HCT116 (cell line): ENCODE data around the gene ACKR4. TPM values are rescaled to one million over a fixed set of nuclear protein-coding genes. Genes with fewer than 3 reads are reported as not detected.

Experiments
- ATAC-seq: fragments of 200-7000 bp; cut with Tn5 transposase; 2 replicates; pipeline ENCODE4 v1.9.1; 2020; ENCODE audit warnings: mild to moderate bottlenecking, moderate library complexity
- BruUV-seq: library from RNA; stranded (reverse); fragments of 400-500 nt; replicated peaks from 2 replicates; lab custom pipeline; 2021; lab: Mats Ljungman, UMichigan
- CTCF ChIA-PET: fragments of 300-600 bp; sonication (Branson Sonifier 250); formaldehyde crosslinking; loops from one replicate; lab custom pipeline; 2021; ENCODE audit warnings: antibody characterized with exemption; lab: Charles Lee
- POLR2A ChIA-PET: fragments of 300-600, 350-600 bp; sonication (Branson Sonifier 250); formaldehyde crosslinking; loops from one replicate; lab custom pipeline; 2021; ENCODE audit warnings: antibody characterized with exemption; lab: Charles Lee
- RAD21 ChIA-PET, 2 experiments: fragments of 300-600 bp; sonication (Branson Sonifier 250); formaldehyde crosslinking; loops; one replicate each; lab custom pipeline; 2023; ENCODE audit warnings: low total read pairs in 2 of 2; ENCODE audit not compliant: uncharacterized antibody in 2 of 2, unreplicated experiment in 2 of 2, low non-redundant PET in 1 of 2; lab: Charles Lee
- DNase-seq: peaks from one replicate; pipeline ENCODE4 v3.0.0-alpha.2; 2010; ENCODE audit warnings: low read depth, low spot score
- H2AFZ ChIP-seq: fragments of 200-600 bp; shearing (Covaris generic), sonication (generic); 2 replicates; pipeline ENCODE4 v1.6.1; 2017; ENCODE audit warnings: low read depth, mixed run types, mixed read lengths, antibody characterized with exemption, low read length; ENCODE audit not compliant: poor library complexity, severe bottlenecking
- H3K27ac ChIP-seq: 2 replicates; pipeline ENCODE4 v1.5.1; 2012; ENCODE audit warnings: low read depth, low read length
- H3K27me3 ChIP-seq: fragments of 200-600 bp; sonication (generic); 2 replicates; pipeline ENCODE4 v1.6.1; 2016; ENCODE audit warnings: mixed run types, low read length, mixed read lengths; ENCODE audit not compliant: insufficient read depth
- H3K36me3 ChIP-seq, 2 experiments: fragments of 200-500 bp in 1 of 2; fragments of 200-600 bp in 1 of 2; sonication (Bioruptor generic) in 1 of 2; sonication (generic) in 1 of 2; 2 replicates each; pipeline versions ENCODE4 v1.5.1 to v1.6.1; 2014 to 2016; ENCODE audit warnings: low read length in 2 of 2, inconsistent platforms in 1 of 2, mixed read lengths in 1 of 2, mixed run types in 1 of 2; ENCODE audit not compliant: insufficient read depth in 2 of 2, control insufficient read depth in 1 of 2
- H3K4me1 ChIP-seq, 2 experiments: fragments of 200-600 bp in 1 of 2; sonication (generic) in 1 of 2; 2 replicates each; pipeline versions ENCODE4 v1.5.1 to v1.6.1; 2012 to 2017; ENCODE audit warnings: low read length in 2 of 2, inconsistent platforms in 1 of 2, mild to moderate bottlenecking in 1 of 2, mixed read lengths in 1 of 2, mixed run types in 1 of 2, moderate library complexity in 1 of 2; ENCODE audit not compliant: insufficient read depth in 2 of 2, control insufficient read depth in 1 of 2
- H3K4me2 ChIP-seq: fragments of 200-600 bp; sonication (generic); 2 replicates; pipeline ENCODE4 v1.6.1; 2017; ENCODE audit warnings: mixed run types, low read length, mixed read lengths
- H3K4me3 ChIP-seq, 2 experiments: fragments of 200-600 bp in 1 of 2; sonication (generic) in 1 of 2; replicated peaks in 1 of 2; 2 replicates each; pipeline ENCODE4 v1.5.1; 2011 to 2016; ENCODE audit warnings: low read length in 2 of 2, control low read depth in 1 of 2, low read depth in 1 of 2, mild to moderate bottlenecking in 1 of 2, mixed read lengths in 1 of 2, mixed run types in 1 of 2
- H3K79me2 ChIP-seq: fragments of 200-600 bp; sonication (generic); 2 replicates; pipeline ENCODE4 v1.6.1; 2017; ENCODE audit warnings: mild to moderate bottlenecking, mixed run types, low read length, moderate library complexity, mixed read lengths; ENCODE audit not compliant: insufficient read depth
- H3K9ac ChIP-seq: fragments of 200-600 bp; sonication (generic); 2 replicates; pipeline ENCODE4 v1.6.1; 2016; ENCODE audit warnings: low read length, mixed read lengths
- H3K9me2 ChIP-seq: fragments of 200-600 bp; sonication (generic), shearing (Covaris generic); 2 replicates; pipeline ENCODE4 v1.6.1; 2017; ENCODE audit warnings: mixed run types, mild to moderate bottlenecking, moderate library complexity; ENCODE audit not compliant: insufficient read depth
- H3K9me3 ChIP-seq, 2 experiments: fragments of 200-500 bp in 1 of 2; fragments of 200-600 bp in 1 of 2; sonication (Bioruptor generic) in 1 of 2; sonication (generic) in 1 of 2; 2 replicates each; pipeline ENCODE4 v1.6.1; 2014 to 2017; ENCODE audit warnings: low read length in 2 of 2, mixed read lengths in 2 of 2, inconsistent platforms in 1 of 2, low read depth in 1 of 2, mild to moderate bottlenecking in 1 of 2, mixed run types in 1 of 2, moderate library complexity in 1 of 2; ENCODE audit not compliant: control insufficient read depth in 1 of 2, insufficient read depth in 1 of 2
- H4K20me1 ChIP-seq: fragments of 200-600 bp; sonication (generic), shearing (Covaris generic); 2 replicates; pipeline ENCODE4 v1.6.1; 2017; ENCODE audit warnings: mixed run types, mild to moderate bottlenecking, moderate library complexity; ENCODE audit not compliant: insufficient read depth
- ELF1 ChIP-seq: IDR thresholded peaks from 2 replicates; pipeline ENCODE4 v1.6.1; 2012; ENCODE audit warnings: low read depth, borderline replicate concordance
- RAD21 ChIP-seq: IDR thresholded peaks from 2 replicates; pipeline ENCODE4 v1.6.1; 2012; ENCODE audit warnings: low read depth, mild to moderate bottlenecking
- ZNF274 ChIP-seq: fragments of 200-500 bp; sonication (Bioruptor generic); IDR thresholded peaks from 2 replicates; pipeline ENCODE4 v1.6.1; 2014; ENCODE audit warnings: mild to moderate bottlenecking, low read depth, low read length, inconsistent platforms
- intact Hi-C: fragments of 100-400 bp; cut with micrococcal nuclease; formaldehyde crosslinking; loops from 2 replicates; pipeline ENCODE4 v1.10.0; 2022
- total RNA-seq: library from RNA; stranded (reverse); gene quantifications from one replicate; pipeline ENCODE4 v1.2.1, GENCODE V29; 2021; ENCODE audit not compliant: unreplicated experiment
- TF ChIP-seq, protein P1 (sequence below), 3 experiments: fragments of 200-600 bp in 1 of 3; sonication (generic) in 1 of 3; IDR thresholded peaks in 2 of 3; conservative IDR thresholded peaks in 1 of 3; 2 replicates each; pipeline ENCODE4 v1.5.1; 2012 to 2017; ENCODE audit warnings: low read depth in 2 of 3, low read length in 2 of 3, antibody characterized with exemption in 1 of 3, borderline replicate concordance in 1 of 3, control low read depth in 1 of 3, mild to moderate bottlenecking in 1 of 3, mixed read lengths in 1 of 3, mixed run types in 1 of 3, moderate library complexity in 1 of 3; ENCODE audit not compliant: insufficient read depth in 1 of 3
- TF ChIP-seq, protein P2 (sequence below): IDR thresholded peaks from 2 replicates; pipeline ENCODE4 v1.6.1; 2012; ENCODE audit warnings: low read depth

ACKR4 gene
- total RNA-seq, 1 experiment from 2014 or later, result 0.12 TPM

DNA sequence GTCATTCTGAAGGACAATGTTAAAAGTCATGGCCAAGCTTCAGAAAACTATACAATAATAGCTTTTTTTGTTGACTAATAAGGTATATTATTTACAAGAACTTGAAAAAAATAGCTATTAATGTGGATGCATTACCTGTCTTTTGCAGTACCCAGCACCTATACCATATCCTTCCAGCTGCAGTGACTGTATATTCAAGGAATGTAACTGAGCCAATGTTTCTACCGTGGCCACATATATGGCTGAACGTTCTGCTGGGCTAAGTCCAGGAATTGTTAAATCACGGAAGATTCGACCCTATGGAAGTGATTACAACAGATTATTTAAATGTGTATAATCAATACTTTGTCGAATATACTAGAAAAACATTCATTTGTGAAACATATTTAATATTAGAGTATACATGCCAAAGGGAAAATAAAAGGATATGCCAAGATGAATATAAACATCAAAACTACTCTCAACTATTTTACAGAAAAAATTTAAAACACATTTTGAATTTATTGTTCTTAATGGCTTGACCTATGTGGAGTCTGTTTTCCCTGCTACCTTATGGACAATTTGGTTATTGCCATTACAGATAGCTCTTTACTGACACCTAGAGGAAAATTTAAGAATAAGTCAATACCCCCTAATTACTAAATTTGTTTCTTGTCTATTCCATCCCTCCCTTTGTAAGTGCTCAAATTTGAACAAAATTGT lies 44.9 kb downstream of the ACKR4 start:
- BruUV-seq, result no TSS peak
- no peak overlapping the region for H3K9ac ChIP-seq
- no peak overlapping the region for H3K4me2 ChIP-seq
- peaks cover 2 to 6% of the 10 kb centered on the region in 2 experiments; a peak in 1 of 4 replicates for H3K36me3 ChIP-seq
- H3K27ac ChIP-seq, result no peak overlapping the region
- intact Hi-C loops, result loop anchor here (1.0 to 10.0 kb wide), 3 partner anchors 106 to 387 kb away; no protein-coding TSS in a partner anchor
- H4K20me1 ChIP-seq, result no peaks in the 10 kb centered on the region; the same call in 1 of the 2 replicates
- no peak overlapping the region for H3K4me3 ChIP-seq
- peak; percentile 22 for DNase-seq
- no peak overlapping the region for H2AFZ ChIP-seq
- CTCF ChIA-PET, result interaction anchor here (0.7 to 2.6 kb wide), 14 partner anchors 11 to 385 kb away, joined by 3 to 36 read pairs (median 4); partner anchors contain the start of genes ACAD11, DNAJC13 and UBA5
- no peaks in the 10 kb centered on the region for H3K4me1 ChIP-seq
- TF ChIP-seq ELF1 (no peak), RAD21 (peak; percentile 76), ZNF274 (no peak)
- TF ChIP-seq, protein P1, sequence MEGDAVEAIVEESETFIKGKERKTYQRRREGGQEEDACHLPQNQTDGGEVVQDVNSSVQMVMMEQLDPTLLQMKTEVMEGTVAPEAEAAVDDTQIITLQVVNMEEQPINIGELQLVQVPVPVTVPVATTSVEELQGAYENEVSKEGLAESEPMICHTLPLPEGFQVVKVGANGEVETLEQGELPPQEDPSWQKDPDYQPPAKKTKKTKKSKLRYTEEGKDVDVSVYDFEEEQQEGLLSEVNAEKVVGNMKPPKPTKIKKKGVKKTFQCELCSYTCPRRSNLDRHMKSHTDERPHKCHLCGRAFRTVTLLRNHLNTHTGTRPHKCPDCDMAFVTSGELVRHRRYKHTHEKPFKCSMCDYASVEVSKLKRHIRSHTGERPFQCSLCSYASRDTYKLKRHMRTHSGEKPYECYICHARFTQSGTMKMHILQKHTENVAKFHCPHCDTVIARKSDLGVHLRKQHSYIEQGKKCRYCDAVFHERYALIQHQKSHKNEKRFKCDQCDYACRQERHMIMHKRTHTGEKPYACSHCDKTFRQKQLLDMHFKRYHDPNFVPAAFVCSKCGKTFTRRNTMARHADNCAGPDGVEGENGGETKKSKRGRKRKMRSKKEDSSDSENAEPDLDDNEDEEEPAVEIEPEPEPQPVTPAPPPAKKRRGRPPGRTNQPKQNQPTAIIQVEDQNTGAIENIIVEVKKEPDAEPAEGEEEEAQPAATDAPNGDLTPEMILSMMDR (IDR thresholded peaks at IDR 0.05 in 2 of 3, conservative IDR thresholded peaks at IDR 0.05 in 1 of 3; ENCODE audit: borderline replicate concordance in 1 of 3, insufficient read depth in 1 of 3, low read depth in 2 of 3, low read length in 2 of 3), result peak; percentile 56 to 71 (median 67)
- TF ChIP-seq, protein P2, sequence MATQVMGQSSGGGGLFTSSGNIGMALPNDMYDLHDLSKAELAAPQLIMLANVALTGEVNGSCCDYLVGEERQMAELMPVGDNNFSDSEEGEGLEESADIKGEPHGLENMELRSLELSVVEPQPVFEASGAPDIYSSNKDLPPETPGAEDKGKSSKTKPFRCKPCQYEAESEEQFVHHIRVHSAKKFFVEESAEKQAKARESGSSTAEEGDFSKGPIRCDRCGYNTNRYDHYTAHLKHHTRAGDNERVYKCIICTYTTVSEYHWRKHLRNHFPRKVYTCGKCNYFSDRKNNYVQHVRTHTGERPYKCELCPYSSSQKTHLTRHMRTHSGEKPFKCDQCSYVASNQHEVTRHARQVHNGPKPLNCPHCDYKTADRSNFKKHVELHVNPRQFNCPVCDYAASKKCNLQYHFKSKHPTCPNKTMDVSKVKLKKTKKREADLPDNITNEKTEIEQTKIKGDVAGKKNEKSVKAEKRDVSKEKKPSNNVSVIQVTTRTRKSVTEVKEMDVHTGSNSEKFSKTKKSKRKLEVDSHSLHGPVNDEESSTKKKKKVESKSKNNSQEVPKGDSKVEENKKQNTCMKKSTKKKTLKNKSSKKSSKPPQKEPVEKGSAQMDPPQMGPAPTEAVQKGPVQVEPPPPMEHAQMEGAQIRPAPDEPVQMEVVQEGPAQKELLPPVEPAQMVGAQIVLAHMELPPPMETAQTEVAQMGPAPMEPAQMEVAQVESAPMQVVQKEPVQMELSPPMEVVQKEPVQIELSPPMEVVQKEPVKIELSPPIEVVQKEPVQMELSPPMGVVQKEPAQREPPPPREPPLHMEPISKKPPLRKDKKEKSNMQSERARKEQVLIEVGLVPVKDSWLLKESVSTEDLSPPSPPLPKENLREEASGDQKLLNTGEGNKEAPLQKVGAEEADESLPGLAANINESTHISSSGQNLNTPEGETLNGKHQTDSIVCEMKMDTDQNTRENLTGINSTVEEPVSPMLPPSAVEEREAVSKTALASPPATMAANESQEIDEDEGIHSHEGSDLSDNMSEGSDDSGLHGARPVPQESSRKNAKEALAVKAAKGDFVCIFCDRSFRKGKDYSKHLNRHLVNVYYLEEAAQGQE, result no peak
- peak; percentile 70 for ATAC-seq
- POLR2A ChIA-PET, result interaction anchor here (1.4 kb wide), 1 partner anchor 17 kb away, joined by 3 read pairs; no protein-coding TSS in a partner anchor
- H3K27me3 ChIP-seq, result no peaks in the 10 kb centered on the region
- RAD21 ChIA-PET, result no interaction called here
- H3K9me3 ChIP-seq, result no peaks in the 10 kb centered on the region
- no peaks in the 10 kb centered on the region for H3K79me2 ChIP-seq
- H3K9me2 ChIP-seq, result no peaks in the 10 kb centered on the region
